GM23248 (cell line): ENCODE results near the gene SELENOM. TPM values are rescaled to one million over a fixed set of nuclear protein-coding genes. Genes with fewer than 3 reads are reported as not detected.

Experiments used
- DNase-seq: peaks from one replicate; pipeline ENCODE4 v3.0.0-alpha.2; 2015
- H2AFZ ChIP-seq: fragments of 200-600 bp; sonication (generic); 2 replicates; pipeline ENCODE4 v1.6.1; 2016; ENCODE audit warnings: antibody characterized with exemption
- H3F3A ChIP-seq: fragments of 200-600 bp; sonication (generic); 2 replicates; pipeline ENCODE4 v1.6.1; 2016; ENCODE audit warnings: mild to moderate bottlenecking, antibody characterized with exemption, mixed run types; ENCODE audit not compliant: insufficient read depth
- H3K27ac ChIP-seq: fragments of 200-600 bp; sonication (generic); 2 replicates; pipeline ENCODE4 v1.5.1; 2016; ENCODE audit warnings: mild to moderate bottlenecking
- H3K27me3 ChIP-seq: fragments of 200-600 bp; sonication (generic); replicated peaks from 2 replicates; pipeline ENCODE4 v1.6.1; 2016; ENCODE audit warnings: mild to moderate bottlenecking; ENCODE audit not compliant: insufficient read depth
- H3K36me3 ChIP-seq: fragments of 200-600 bp; sonication (generic); 2 replicates; pipeline ENCODE4 v1.6.1; 2016; ENCODE audit warnings: low read depth, mild to moderate bottlenecking
- H3K4me1 ChIP-seq: fragments of 200-600 bp; sonication (generic); 2 replicates; pipeline ENCODE4 v1.6.1; 2016; ENCODE audit warnings: mild to moderate bottlenecking; ENCODE audit not compliant: insufficient read depth
- H3K4me2 ChIP-seq: fragments of 200-600 bp; sonication (generic); one replicate; pipeline ENCODE4 v1.6.1; 2016; ENCODE audit warnings: mild to moderate bottlenecking; ENCODE audit not compliant: unreplicated experiment
- H3K4me3 ChIP-seq: fragments of 200-600 bp; sonication (generic); 2 replicates; pipeline ENCODE4 v1.5.1; 2016; ENCODE audit warnings: mild to moderate bottlenecking
- H3K79me2 ChIP-seq: fragments of 200-600 bp; sonication (generic); 2 replicates; pipeline ENCODE4 v1.6.1; 2016; ENCODE audit warnings: mild to moderate bottlenecking; ENCODE audit not compliant: insufficient read depth
- H3K9ac ChIP-seq: fragments of 200-600 bp; sonication (generic); 2 replicates; pipeline ENCODE4 v1.6.1; 2016; ENCODE audit warnings: mild to moderate bottlenecking
- H3K9me2 ChIP-seq: fragments of 200-600 bp; sonication (generic); 2 replicates; pipeline ENCODE4 v1.6.1; 2016; ENCODE audit warnings: mixed run types, mild to moderate bottlenecking, moderate library complexity; ENCODE audit not compliant: insufficient read depth
- H3K9me3 ChIP-seq: fragments of 200-600 bp; sonication (generic); one replicate; pipeline ENCODE4 v1.6.1; 2017; ENCODE audit warnings: low read depth
- H4K20me1 ChIP-seq: fragments of 200-600 bp; sonication (generic); 2 replicates; pipeline ENCODE4 v1.6.0; 2016; ENCODE audit not compliant: insufficient read depth
- EZH2 ChIP-seq: fragments of 200-600 bp; sonication (generic); IDR thresholded peaks from 2 replicates; pipeline ENCODE4 v1.6.1; 2018; ENCODE audit warnings: antibody characterized with exemption, mild to moderate bottlenecking; ENCODE audit not compliant: insufficient read depth, poor library complexity, severe bottlenecking
- EZH2phosphoT487 ChIP-seq: fragments of 200-600 bp; sonication (generic); IDR thresholded peaks from 2 replicates; pipeline ENCODE4 v1.6.1; 2018; ENCODE audit warnings: antibody characterized with exemption, moderate library complexity, mild to moderate bottlenecking, low read depth; ENCODE audit not compliant: insufficient read depth
- WGBS, 2 experiments: methylation state at CpG; one replicate each; pipeline ENCODE4 v1.1.6; 2015 to 2017; ENCODE audit warnings: low lambda C conversion rate in 2 of 2, low coverage in 1 of 2; ENCODE audit errors: missing lambda C conversion rate in 2 of 2; 5-methylcytosine and 5-hydroxymethylcytosine counted together
- in situ Hi-C: fragments of 300-500 bp; cut with MboI; formaldehyde crosslinking; loops from 2 replicates; pipeline ENCODE4 v1.15.0; 2020
- polyA plus RNA-seq: library from polyadenylated mRNA; unstranded; fragments of >200 nt; fragmentation: Nextera tagmentation; extraction: Ambion mirVana; gene quantifications from 2 replicates; pipeline ENCODE4 v1.2.1, GENCODE V29; 2016
- total RNA-seq: library from RNA; depleted of rRNA; stranded (reverse); fragments of >200 nt; shearing (Covaris generic); gene quantifications from 2 replicates; pipeline ENCODE4 v1.2.3, GENCODE V29; 2014

SELENOM gene
- total and polyA plus RNA-seq, 2 experiments from 2014 or later = 268 to 537 TPM

DNA sequence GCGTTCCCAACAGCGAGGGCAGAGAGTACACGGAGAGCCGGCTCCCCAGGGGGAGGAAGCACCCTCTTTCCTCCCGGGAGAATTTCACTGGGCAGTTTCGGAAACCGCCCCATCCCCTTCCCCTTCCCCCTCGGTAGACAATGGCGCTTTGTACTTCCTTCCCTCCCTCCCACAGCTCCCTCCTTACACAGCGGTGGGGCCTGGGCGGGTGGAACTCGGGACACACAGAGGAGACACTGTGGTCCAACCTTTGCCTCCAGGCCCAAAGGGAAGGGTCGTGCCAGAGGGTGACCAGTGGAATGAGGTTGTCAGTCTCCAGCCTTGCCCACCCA lies 21.9 kb downstream of the SELENOM start:
- TF ChIP-seq EZH2phosphoT487 = no peak
- no peak for TF ChIP-seq EZH2
- H3F3A ChIP-seq = no peaks in the 10 kb centered on the region
- H3K4me3 ChIP-seq = peak overlapping the region; percentile 93
- H3K9me2 ChIP-seq = no peaks in the 10 kb centered on the region
- H3K9me3 ChIP-seq = no peaks in the 10 kb centered on the region
- H2AFZ ChIP-seq = peak overlapping the region; percentile 63
- WGBS, 2 experiments = 5 to 8% methylated on average over 10 to 13 of the region's 13 CpGs
- peak; percentile 47 for DNase-seq
- no peaks in the 10 kb centered on the region for H3K27me3 ChIP-seq
- peak overlapping the region; percentile 84 for H3K27ac ChIP-seq
- peaks cover 83% of the 10 kb centered on the region for H3K79me2 ChIP-seq
- 0 out of 2 replicates have a peak, but pooled peaks cover 4% of the 10 kb centered on the region for H3K36me3 ChIP-seq
- in situ Hi-C loops = loop anchor here (10.0 kb wide), 1 partner anchor 131 kb away; no protein-coding TSS in a partner anchor
- H3K4me1 ChIP-seq = peaks cover 28% of the 10 kb centered on the region
- peak overlapping the region; percentile 85 for H3K9ac ChIP-seq
- peak overlapping the region; percentile 72 for H3K4me2 ChIP-seq
- H4K20me1 ChIP-seq = no peaks in the 10 kb centered on the region

DNA sequence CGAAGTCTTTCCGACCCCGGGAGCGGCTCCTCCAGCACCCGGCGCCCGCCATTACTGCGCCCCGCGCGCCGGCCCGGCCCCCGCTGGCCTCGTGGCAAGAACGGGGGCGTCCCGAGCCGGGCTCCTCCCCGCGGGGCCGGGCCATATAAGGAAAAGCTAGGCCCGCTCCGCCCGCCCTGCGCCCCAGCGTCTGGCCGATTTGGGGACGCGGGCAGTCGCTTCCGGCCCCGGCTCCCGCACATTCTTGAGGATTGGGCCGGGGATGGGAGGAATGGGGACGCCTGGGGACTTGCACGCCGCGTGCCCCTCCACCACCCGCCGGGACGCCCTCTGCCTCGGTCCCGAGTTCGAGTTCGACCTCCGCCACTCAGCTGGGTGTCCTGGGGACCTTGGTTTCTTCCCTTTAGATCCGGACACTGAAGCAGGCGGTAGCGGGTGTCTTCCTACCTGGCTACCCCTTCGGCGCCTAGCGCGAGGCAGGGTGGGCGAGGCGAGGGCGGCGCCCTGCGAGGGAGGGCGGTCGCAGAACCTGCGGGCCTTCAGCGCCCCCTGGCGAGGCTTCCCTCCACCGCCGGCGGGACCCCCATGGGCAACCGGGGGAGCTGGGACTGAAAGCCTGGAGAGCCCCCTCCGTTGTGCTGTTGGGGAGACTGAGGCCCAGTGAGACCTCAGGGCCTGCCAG lies 22.4 kb downstream of the SELENOM start:
- peak overlapping the region; percentile 85 for H3K9ac ChIP-seq
- no peaks in the 10 kb centered on the region for H3F3A ChIP-seq
- no peaks in the 10 kb centered on the region for H3K27me3 ChIP-seq
- H3K4me1 ChIP-seq = peaks cover 28% of the 10 kb centered on the region
- DNase-seq = peak; percentile 95
- H3K79me2 ChIP-seq = peaks cover 83% of the 10 kb centered on the region
- in situ Hi-C loops = loop anchor here (10.0 kb wide), 1 partner anchor 130 kb away; no protein-coding TSS in a partner anchor
- 1% methylated on average over 17 to 49 of the region's 69 CpGs for WGBS, 2 experiments
- peak overlapping the region; percentile 68 for H2AFZ ChIP-seq
- TF ChIP-seq EZH2phosphoT487 (no peak), EZH2 (no peak)
- H3K4me3 ChIP-seq = peak overlapping the region; percentile 93
- H3K4me2 ChIP-seq = peak overlapping the region; percentile 97
- H3K27ac ChIP-seq = peak overlapping the region; percentile 84
- H3K36me3 ChIP-seq = 0 out of 2 replicates have a peak, but pooled peaks cover 4% of the 10 kb centered on the region
- H3K9me3 ChIP-seq = no peaks in the 10 kb centered on the region
- no peaks in the 10 kb centered on the region for H4K20me1 ChIP-seq
- no peaks in the 10 kb centered on the region for H3K9me2 ChIP-seq

- H3K4me2 ChIP-seq = peak overlapping the region; percentile 97
- peak overlapping the region; percentile 84 for H3K27ac ChIP-seq
- H3K9me2 ChIP-seq = no peaks in the 10 kb centered on the region
- peak overlapping the region; percentile 68 for H2AFZ ChIP-seq
- peak overlapping the region; percentile 85 for H3K9ac ChIP-seq
- TF ChIP-seq EZH2 = no peak
- TF ChIP-seq EZH2phosphoT487 = no peak
- H3K4me1 ChIP-seq = peaks cover 28% of the 10 kb centered on the region
- H3F3A ChIP-seq = no peaks in the 10 kb centered on the region
- H3K36me3 ChIP-seq = 0 out of 2 replicates have a peak, but pooled peaks cover 4% of the 10 kb centered on the region
- H3K9me3 ChIP-seq = no peaks in the 10 kb centered on the region
- DNase-seq = peak; percentile 46
- WGBS, 2 experiments = 11 to 14% methylated on average over 17 to 18 of the region's 18 CpGs
- peaks cover 75% of the 10 kb centered on the region for H3K79me2 ChIP-seq
- H3K27me3 ChIP-seq = no peaks in the 10 kb centered on the region
- peak overlapping the region; percentile 93 for H3K4me3 ChIP-seq
- in situ Hi-C loops = loop anchor here (10.0 kb wide), 1 partner anchor 129 kb away; no protein-coding TSS in a partner anchor
- H4K20me1 ChIP-seq = no peaks in the 10 kb centered on the region
Measured at GRCh38 chr22:31083923-31084810, 23.2 kb downstream of the SELENOM start.

DNA sequence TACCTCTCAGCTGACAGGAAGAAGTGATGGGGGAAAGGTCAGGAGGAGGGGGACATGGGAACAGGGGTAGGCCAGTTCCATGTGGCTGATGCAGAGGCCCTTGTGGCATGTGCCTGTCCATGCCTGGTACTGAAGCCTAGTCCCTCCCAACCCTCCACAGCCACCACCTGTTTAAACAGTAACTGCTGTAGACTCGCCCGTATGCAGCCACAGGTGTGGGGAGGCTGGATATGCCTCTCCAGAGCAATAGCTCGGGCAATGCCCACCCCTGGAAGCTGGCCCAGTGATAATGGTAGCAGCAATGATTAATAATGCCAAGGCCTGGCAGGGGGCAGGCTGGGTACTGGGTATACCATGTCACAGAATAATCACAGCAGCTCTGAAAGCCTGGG lies 24.0 kb downstream of the SELENOM start:
- Histone ChIP-seq H3K4me2 (peak overlapping the region; percentile 97), H3K79me2 (peaks cover 70% of the 10 kb centered on the region), H3K9me3 (no peaks in the 10 kb centered on the region), H2AFZ (no peak overlapping the region), H3K27me3 (no peaks in the 10 kb centered on the region), H4K20me1 (no peaks in the 10 kb centered on the region), H3K4me3 (peak overlapping the region; percentile 93), H3K36me3 (no peaks in the 10 kb centered on the region), H3F3A (no peaks in the 10 kb centered on the region), H3K27ac (0 out of 2 replicates have a peak overlapping the region, but pooled peaks have one; percentile 84), H3K9me2 (no peaks in the 10 kb centered on the region), H3K4me1 (peaks cover 32% of the 10 kb centered on the region), H3K9ac (peak overlapping the region; percentile 85)
- in situ Hi-C loops = loop anchor here (10.0 kb wide), 1 partner anchor 129 kb away; no protein-coding TSS in a partner anchor
- TF ChIP-seq EZH2 (no peak), EZH2phosphoT487 (no peak)
- no peak for DNase-seq
- whole genome bisulfite sequencing, 2 experiments = 77 to 79% methylated on average over 3 of the region's 3 CpGs
